DOHH2 (cell line): ENCODE data around the gene CXCR1.

Experiments
- CTCF ChIP-seq: fragments of 200-600 bp; sonication (generic); IDR thresholded peaks from one replicate; pipeline ENCODE4 v1.5.1; 2014; ENCODE audit warnings: antibody characterized with exemption, mild to moderate bottlenecking, low read depth, low read length; ENCODE audit not compliant: poor library complexity, severe bottlenecking
- EZH2phosphoT487 ChIP-seq: fragments of 200-600 bp; sonication (generic); IDR thresholded peaks from 2 replicates; pipeline ENCODE4 v1.6.1; 2017; ENCODE audit warnings: borderline replicate concordance, mild to moderate bottlenecking, antibody characterized with exemption, low read length, moderate library complexity, mixed read lengths

GRCh38 chr2:218192902-218193430 is 26.2 kb upstream of the CXCR1 start:
- TF ChIP-seq CTCF (no peak), EZH2phosphoT487 (no peak)
